H9 (cell line): ENCODE measurements around the gene TPGS1. TPM values are rescaled to one million over a fixed set of nuclear protein-coding genes. Genes with fewer than 3 reads are reported as not detected.

Experiments
- DNase-seq: peaks from one replicate; pipeline ENCODE4 v3.0.0-alpha.2; 2017
- H2AFZ ChIP-seq: one replicate; pipeline ENCODE4 v1.6.1; 2013; ENCODE audit warnings: mild to moderate bottlenecking, low read length, control low read depth, moderate library complexity
- H2AK5ac ChIP-seq: 2 replicates; pipeline ENCODE4 v1.6.1; 2013; ENCODE audit warnings: low read length, control low read depth, mixed read lengths; ENCODE audit not compliant: insufficient read length
- H2BK120ac ChIP-seq: one replicate; pipeline ENCODE4 v1.6.1; 2013; ENCODE audit warnings: low read depth, mild to moderate bottlenecking, low read length, control low read depth, inconsistent platforms; ENCODE audit not compliant: poor library complexity, severe bottlenecking
- H2BK12ac ChIP-seq: 2 replicates; pipeline ENCODE4 v1.6.1; 2013; ENCODE audit warnings: low read length, control low read depth, mixed read lengths, low read depth; ENCODE audit not compliant: insufficient read length
- H2BK15ac ChIP-seq: 2 replicates; pipeline ENCODE4 v1.6.1; 2013; ENCODE audit warnings: low read depth, low read length, control low read depth
- H2BK20ac ChIP-seq: one replicate; pipeline ENCODE4 v1.6.1; 2013; ENCODE audit warnings: low read depth, mild to moderate bottlenecking, low read length, control low read depth, inconsistent platforms; ENCODE audit not compliant: poor library complexity, severe bottlenecking
- H2BK5ac ChIP-seq: 2 replicates; pipeline ENCODE4 v1.6.1; 2013; ENCODE audit warnings: low read length, control low read depth, mixed read lengths; ENCODE audit not compliant: insufficient read length
- H3K14ac ChIP-seq: 2 replicates; pipeline ENCODE4 v1.6.1; 2013; ENCODE audit warnings: low read length, control low read depth; ENCODE audit not compliant: insufficient read depth
- H3K18ac ChIP-seq: 2 replicates; pipeline ENCODE4 v1.6.1; 2013; ENCODE audit warnings: low read depth, mild to moderate bottlenecking, mixed read lengths, low read length, control low read depth; ENCODE audit not compliant: insufficient read length
- H3K23ac ChIP-seq: 2 replicates; pipeline ENCODE4 v1.6.1; 2013; ENCODE audit warnings: low read length, control low read depth, mixed read lengths, low read depth; ENCODE audit not compliant: insufficient read length
- H3K23me2 ChIP-seq: 2 replicates; pipeline ENCODE4 v1.6.1; 2013; ENCODE audit warnings: low read depth, mild to moderate bottlenecking, mixed read lengths, low read length, control low read depth; ENCODE audit not compliant: insufficient read length, poor library complexity, severe bottlenecking
- H3K27ac ChIP-seq: 2 replicates; pipeline ENCODE4 v1.5.1; 2013; ENCODE audit warnings: low read length, control low read depth, mixed read lengths, low read depth; ENCODE audit not compliant: insufficient read length
- H3K27me3 ChIP-seq: 2 replicates; pipeline ENCODE4 v1.6.1; 2013; ENCODE audit warnings: low read length, control low read depth, inconsistent platforms; ENCODE audit not compliant: insufficient read depth
- H3K4ac ChIP-seq: 2 replicates; pipeline ENCODE4 v1.6.1; 2013; ENCODE audit warnings: low read depth, mild to moderate bottlenecking, control low read depth, inconsistent platforms, low read length, moderate library complexity
- H3K4me1 ChIP-seq: 2 replicates; pipeline ENCODE4 v1.6.1; 2013; ENCODE audit warnings: low read length, control low read depth, inconsistent platforms; ENCODE audit not compliant: insufficient read depth
- H3K4me2 ChIP-seq: 2 replicates; pipeline ENCODE4 v1.6.1; 2013; ENCODE audit warnings: low read length, control low read depth, mixed read lengths; ENCODE audit not compliant: insufficient read length, insufficient read depth
- H3K56ac ChIP-seq: 2 replicates; pipeline ENCODE4 v1.6.1; 2013; ENCODE audit warnings: low read depth, mild to moderate bottlenecking, mixed read lengths, low read length, control low read depth; ENCODE audit not compliant: insufficient read length
- H3K79me1 ChIP-seq: 2 replicates; pipeline ENCODE4 v1.6.1; 2013; ENCODE audit warnings: low read depth, mild to moderate bottlenecking, moderate library complexity, low read length, control low read depth, inconsistent platforms; ENCODE audit not compliant: insufficient read depth, poor library complexity, severe bottlenecking
- H3K79me2 ChIP-seq: 2 replicates; pipeline ENCODE4 v1.6.1; 2013; ENCODE audit warnings: low read length, control low read depth, inconsistent platforms; ENCODE audit not compliant: insufficient read depth
- H3K9ac ChIP-seq: 2 replicates; pipeline ENCODE4 v1.6.1; 2013; ENCODE audit warnings: low read length, control low read depth, mixed read lengths; ENCODE audit not compliant: insufficient read length; ENCODE audit errors: extremely low read depth
- H3K9me3 ChIP-seq: one replicate; pipeline ENCODE4 v1.6.1; 2013; ENCODE audit warnings: low read depth, low read length, inconsistent platforms; ENCODE audit not compliant: control insufficient read depth
- H3T11ph ChIP-seq: one replicate; pipeline ENCODE4 v1.6.1; 2013; ENCODE audit warnings: mild to moderate bottlenecking, low read length, control low read depth, inconsistent platforms
- H4K20me1 ChIP-seq: one replicate; pipeline ENCODE4 v1.6.1; 2013; ENCODE audit not compliant: control insufficient read depth, insufficient read length, insufficient read depth
- H4K5ac ChIP-seq: 2 replicates; pipeline ENCODE4 v1.6.1; 2013; ENCODE audit warnings: low read depth, mild to moderate bottlenecking, mixed read lengths, low read length, control low read depth; ENCODE audit not compliant: insufficient read length
- H4K8ac ChIP-seq: replicated peaks from 2 replicates; pipeline ENCODE4 v1.6.1; 2013; ENCODE audit warnings: low read length, control low read depth, mixed read lengths, low read depth; ENCODE audit not compliant: insufficient read length
- H4K91ac ChIP-seq: 2 replicates; pipeline ENCODE4 v1.6.1; 2013; ENCODE audit warnings: low read depth, mild to moderate bottlenecking, moderate library complexity, mixed read lengths, low read length, control low read depth; ENCODE audit not compliant: insufficient read length
- H3K27ac Mint-ChIP-seq, 3 experiments: 2 replicates in 2 of 3; 3 replicates in 1 of 3; pipeline ENCODE4 v1.8.0; 2020 to 2021; ENCODE audit warnings: mixed read lengths in 3 of 3, mild to moderate bottlenecking in 1 of 3, moderate library complexity in 1 of 3
- H3K27me3 Mint-ChIP-seq: 2 replicates; pipeline ENCODE4 v1.8.0; 2021; ENCODE audit warnings: low read depth, mild to moderate bottlenecking, moderate library complexity, mixed read lengths
- H3K36me3 Mint-ChIP-seq, 3 experiments: 2 replicates in 2 of 3; 3 replicates in 1 of 3; pipeline ENCODE4 v1.8.0; 2020 to 2021; ENCODE audit warnings: low read depth in 3 of 3, mixed read lengths in 3 of 3; ENCODE audit not compliant: insufficient read depth in 1 of 3
- H3K4me1 Mint-ChIP-seq, 2 experiments: 2 replicates each; pipeline ENCODE4 v1.8.0; 2020; ENCODE audit warnings: mixed read lengths in 2 of 2
- H3K4me3 Mint-ChIP-seq, 2 experiments: 2 replicates in 1 of 2; 3 replicates in 1 of 2; pipeline ENCODE4 v1.8.0; 2020 to 2021; ENCODE audit warnings: mild to moderate bottlenecking in 2 of 2, mixed read lengths in 2 of 2, moderate library complexity in 1 of 2
- H3K9me3 Mint-ChIP-seq, 2 experiments: 2 replicates in 1 of 2; 3 replicates in 1 of 2; pipeline ENCODE4 v1.8.0; 2020; ENCODE audit warnings: mild to moderate bottlenecking in 2 of 2, mixed read lengths in 2 of 2, moderate library complexity in 1 of 2
- CTCF ChIP-seq: fragments of 200-600 bp; sonication (generic); conservative IDR thresholded peaks from 3 replicates; pipeline ENCODE4 v1.8.0; 2021; ENCODE audit warnings: antibody characterized with exemption, mild to moderate bottlenecking
- WGBS: extraction: QIAGEN DNeasy Blood & Tissue Kit; methylation state at CpG from one replicate; pipeline ENCODE4 v1.1.7; 2013; ENCODE audit warnings: missing lambda C conversion rate, low lambda C conversion rate, mixed read lengths; ENCODE audit not compliant: insufficient read length; ENCODE audit errors: extremely low coverage; 5-methylcytosine and 5-hydroxymethylcytosine counted together
- total RNA-seq: library from RNA; stranded (reverse); gene quantifications from 2 replicates; pipeline ENCODE4 v1.2.1, GENCODE V29; 2021

Gene TPGS1
- total RNA-seq, 1 experiment from 2014 or later, result 7.4 TPM

GRCh38 chr19:485583-486236 lies 21.6 kb upstream of the TPGS1 start:
- no peaks in the 10 kb centered on the region for H3K79me2 ChIP-seq
- no peak overlapping the region for H3T11ph ChIP-seq
- peaks cover 31% of the 10 kb centered on the region for H3K27me3 Mint-ChIP-seq
- no peak overlapping the region for H2BK20ac ChIP-seq
- no peak overlapping the region for H2BK15ac ChIP-seq
- no peak overlapping the region for H2BK5ac ChIP-seq
- H3K4me2 ChIP-seq, result no peak overlapping the region
- H3K4me1 ChIP-seq, result no peaks in the 10 kb centered on the region; the same call in 1 of the 2 replicates
- no peak overlapping the region for H3K56ac ChIP-seq
- peaks cover 11 to 14% of the 10 kb centered on the region in 2 experiments for H3K9me3 Mint-ChIP-seq
- TF ChIP-seq CTCF, result no peak
- peaks cover 0 to 4% (median under 1%) of the 10 kb centered on the region in 3 experiments; a peak in 4 of 7 replicates for H3K36me3 Mint-ChIP-seq
- no CpG with 5 or more reads among the region's 23 CpGs for WGBS
- H3K18ac ChIP-seq, result no peak overlapping the region
- peak overlapping the region in 1 of 3 experiments; percentile 12; a peak in 1 of 7 replicates for H3K27ac Mint-ChIP-seq
- no peak overlapping the region for H4K91ac ChIP-seq
- no peak overlapping the region for H3K23ac ChIP-seq
- no peak overlapping the region for H3K14ac ChIP-seq
- H4K20me1 ChIP-seq, result peaks cover 4% of the 10 kb centered on the region
- DNase-seq, result no peak
- no peaks in the 10 kb centered on the region for H3K79me1 ChIP-seq
- no peak overlapping the region for H2AK5ac ChIP-seq
- H3K9ac ChIP-seq, result no peak overlapping the region
- H4K8ac ChIP-seq, result no peak overlapping the region
- H3K9me3 ChIP-seq, result no peaks in the 10 kb centered on the region
- peaks cover 20 to 32% of the 10 kb centered on the region in 2 experiments for H3K4me1 Mint-ChIP-seq
- H2BK120ac ChIP-seq, result no peak overlapping the region
- peaks cover 4% of the 10 kb centered on the region for H3K23me2 ChIP-seq
- no peaks in the 10 kb centered on the region for H3K27me3 ChIP-seq
- peak overlapping the region; percentile 31 to 45; a peak in 4 of 5 replicates for H3K4me3 Mint-ChIP-seq
- no peak overlapping the region for H3K27ac ChIP-seq
- H3K4ac ChIP-seq, result no peak overlapping the region
- H2AFZ ChIP-seq, result no peak overlapping the region
- no peak overlapping the region for H4K5ac ChIP-seq
- H2BK12ac ChIP-seq, result no peak overlapping the region
